B cell (primary cell): Measurements from ENCODE around the gene COQ5.

Experiments
- CTCF ChIP-seq: fragments of 200-600 bp; IDR thresholded peaks from one replicate; pipeline ENCODE4 v1.8.0; 2022; ENCODE audit warnings: antibody characterized with exemption, mild to moderate bottlenecking
- EZH2 ChIP-seq: IDR thresholded peaks from 2 replicates; pipeline ENCODE4 v1.6.1; 2012; ENCODE audit warnings: borderline replicate concordance, low read depth, mild to moderate bottlenecking, moderate library complexity, low read length; ENCODE audit not compliant: insufficient read depth, poor library complexity, severe bottlenecking

DNA sequence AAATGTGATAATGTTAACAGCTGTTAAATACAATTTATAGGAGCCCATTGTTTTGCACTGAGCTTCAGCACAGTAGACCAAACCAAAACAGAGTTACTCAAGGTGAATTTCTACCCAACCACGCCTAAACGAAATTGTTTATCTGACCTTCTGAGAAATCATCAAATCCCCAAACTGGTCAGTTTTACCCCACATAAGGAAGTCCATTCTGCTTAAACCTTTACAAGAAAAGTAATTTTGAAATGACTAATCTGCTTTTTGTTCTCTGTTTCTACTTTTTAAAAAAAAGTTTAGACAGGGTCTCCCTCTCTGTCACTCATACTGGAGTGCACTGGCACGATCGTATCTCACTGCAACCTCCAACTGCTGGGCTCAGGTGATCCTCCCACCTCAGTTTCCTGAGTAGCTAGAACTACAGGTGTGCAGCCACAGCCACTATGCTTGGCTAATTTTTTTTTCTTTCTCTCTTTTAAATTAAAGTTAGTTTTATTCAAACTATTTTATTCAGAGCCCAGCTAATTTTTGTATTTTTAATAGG is 3.8 kb upstream of the COQ5 start:
- TF ChIP-seq CTCF (no peak), EZH2 (no peak)
